ENCODE data around the gene RENBP. TPM values are rescaled to one million over a fixed set of nuclear protein-coding genes. Genes with fewer than 3 reads are reported as not detected.
"Not testable (repeated sequence)": the region's sequence is repeated elsewhere in the genome, so short reads cannot be mapped to it uniquely, and the experiment has no call there.

The RENBP gene
- 17.9 and 18.3 TPM in 2 replicates for total RNA-seq (2014; rRNA removed; shearing (Covaris generic))

- H3K27me3 ChIP-seq (ENCODE audit: control insufficient read depth, insufficient read depth, low read length): no peaks in the 10 kb centered on the region
- peak; percentile 89 for DNase-seq
- H3K36me3 ChIP-seq (replicated peaks; ENCODE audit: control insufficient read depth, insufficient read depth, low read length): peaks cover 3% of the 10 kb centered on the region; the same call in 1 of the 2 replicates
- peak within 1 kb of the TSS; percentile 35 for H3K4me3 ChIP-seq (ENCODE audit: insufficient read depth, low read depth, low read length)
Measured at GRCh38 chrX:153944140-153944799, at the start of gene RENBP. Gene RENBP (minus strand): TSS chrX:153944643. CDS start chrX:153944610, 33 bp downstream.

GRCh38 chrX:153993978-153994377, 49.5 kb upstream of the RENBP start:
- Histone ChIP-seq H3K36me3 (replicated peaks; ENCODE audit: control insufficient read depth, insufficient read depth, low read length) (no peaks in the 10 kb centered on the region), H3K4me3 (ENCODE audit: insufficient read depth, low read depth, low read length) (no peak overlapping the region), H3K27me3 (ENCODE audit: control insufficient read depth, insufficient read depth, low read length) (no peaks in the 10 kb centered on the region)
- no peak for DNase-seq

- H3K36me3 ChIP-seq (replicated peaks; ENCODE audit: control insufficient read depth, insufficient read depth, low read length): no peaks in the 10 kb centered on the region
- DNase-seq: no peak
- H3K4me3 ChIP-seq (ENCODE audit: insufficient read depth, low read depth, low read length): no peak overlapping the region
- no peaks in the 10 kb centered on the region for H3K27me3 ChIP-seq (ENCODE audit: control insufficient read depth, insufficient read depth, low read length)
Measured at GRCh38 chrX:153993079-153993478, 48.6 kb upstream of the RENBP start.

- H3K36me3 ChIP-seq (replicated peaks; ENCODE audit: control insufficient read depth, insufficient read depth, low read length): no peaks in the 10 kb centered on the region
- no peak for DNase-seq
- H3K27me3 ChIP-seq (ENCODE audit: control insufficient read depth, insufficient read depth, low read length): no peaks in the 10 kb centered on the region
- H3K4me3 ChIP-seq (ENCODE audit: insufficient read depth, low read depth, low read length): no peak overlapping the region
Measured at GRCh38 chrX:153992180-153992579, 47.7 kb upstream of the RENBP start.

GRCh38 chrX:153991013-153991580, 46.7 kb upstream of the RENBP start:
- no peak for DNase-seq
- Histone ChIP-seq H3K27me3 (ENCODE audit: control insufficient read depth, insufficient read depth, low read length) (no peaks in the 10 kb centered on the region), H3K36me3 (replicated peaks; ENCODE audit: control insufficient read depth, insufficient read depth, low read length) (no peaks in the 10 kb centered on the region), H3K4me3 (ENCODE audit: insufficient read depth, low read depth, low read length) (no peak overlapping the region)

GRCh38 chrX:153989973-153990655, 45.7 kb upstream of the RENBP start:
- Histone ChIP-seq H3K36me3 (replicated peaks; ENCODE audit: control insufficient read depth, insufficient read depth, low read length) (no peaks in the 10 kb centered on the region), H3K4me3 (ENCODE audit: insufficient read depth, low read depth, low read length) (no peak overlapping the region), H3K27me3 (ENCODE audit: control insufficient read depth, insufficient read depth, low read length) (no peaks in the 10 kb centered on the region)
- no peak for DNase-seq

- Histone ChIP-seq H3K4me3 (ENCODE audit: insufficient read depth, low read depth, low read length) (no peak overlapping the region), H3K27me3 (ENCODE audit: control insufficient read depth, insufficient read depth, low read length) (no peaks in the 10 kb centered on the region), H3K36me3 (replicated peaks; ENCODE audit: control insufficient read depth, insufficient read depth, low read length) (no peaks in the 10 kb centered on the region)
- DNase-seq: no peak
Measured at GRCh38 chrX:153988493-153988892, 44.0 kb upstream of the RENBP start.

- no peak for DNase-seq
Measured at GRCh38 chrX:153984351-153985178, 40.1 kb upstream of the RENBP start.

GRCh38 chrX:153983321-153983801, 38.9 kb upstream of the RENBP start:
- no peak for DNase-seq
- Histone ChIP-seq H3K27me3 (ENCODE audit: control insufficient read depth, insufficient read depth, low read length) (no peaks in the 10 kb centered on the region), H3K36me3 (replicated peaks; ENCODE audit: control insufficient read depth, insufficient read depth, low read length) (no peaks in the 10 kb centered on the region), H3K4me3 (ENCODE audit: insufficient read depth, low read depth, low read length) (no peak overlapping the region)

More at GRCh38 chrX:153984351-153985178, 40.1 kb upstream of the RENBP start:
- H3K27me3 ChIP-seq (ENCODE audit: control insufficient read depth, insufficient read depth, low read length): no peaks in the 10 kb centered on the region
- H3K36me3 ChIP-seq (replicated peaks; ENCODE audit: control insufficient read depth, insufficient read depth, low read length): no peaks in the 10 kb centered on the region
- no peak overlapping the region for H3K4me3 ChIP-seq (ENCODE audit: insufficient read depth, low read depth, low read length)

- H3K4me3 ChIP-seq (ENCODE audit: insufficient read depth, low read depth, low read length): no peak overlapping the region
- H3K36me3 ChIP-seq (replicated peaks; ENCODE audit: control insufficient read depth, insufficient read depth, low read length): no peaks in the 10 kb centered on the region
- no peaks in the 10 kb centered on the region for H3K27me3 ChIP-seq (ENCODE audit: control insufficient read depth, insufficient read depth, low read length)
- peak; percentile 47 for DNase-seq
Measured at GRCh38 chrX:153981771-153982533, 37.5 kb upstream of the RENBP start.

GRCh38 chrX:153981231-153981630, 36.8 kb upstream of the RENBP start:
- DNase-seq: peak; percentile 65
- H3K27me3 ChIP-seq (ENCODE audit: control insufficient read depth, insufficient read depth, low read length): no peaks in the 10 kb centered on the region
- no peaks in the 10 kb centered on the region for H3K36me3 ChIP-seq (replicated peaks; ENCODE audit: control insufficient read depth, insufficient read depth, low read length)
- H3K4me3 ChIP-seq (ENCODE audit: insufficient read depth, low read depth, low read length): no peak overlapping the region

GRCh38 chrX:153980394-153980793, 36.0 kb upstream of the RENBP start:
- not testable (repeated sequence) for DNase-seq; H3K4me3 ChIP-seq (ENCODE audit: insufficient read depth, low read depth, low read length); H3K27me3 ChIP-seq (ENCODE audit: control insufficient read depth, insufficient read depth, low read length); H3K36me3 ChIP-seq (replicated peaks; ENCODE audit: control insufficient read depth, insufficient read depth, low read length)

GRCh38 chrX:153974726-153975286, 30.4 kb upstream of the RENBP start:
- H3K36me3 ChIP-seq (replicated peaks; ENCODE audit: control insufficient read depth, insufficient read depth, low read length): no peaks in the 10 kb centered on the region
- H3K27me3 ChIP-seq (ENCODE audit: control insufficient read depth, insufficient read depth, low read length): no peaks in the 10 kb centered on the region
- DNase-seq: no peak
- no peak overlapping the region for H3K4me3 ChIP-seq (ENCODE audit: insufficient read depth, low read depth, low read length)

Data from H7 (cell line).